GM12878 (cell line): ENCODE results near the gene RAB24. TPM values are rescaled to one million over a fixed set of nuclear protein-coding genes. Genes with fewer than 3 reads are reported as not detected.

Experiments
- ATAC-seq: fragments of 200-7000 bp; cut with Tn5 transposase; 3 replicates; pipeline ENCODE4 v1.9.1; 2020; ENCODE audit warnings: mild to moderate bottlenecking, moderate library complexity
- BruUV-seq: library from RNA; stranded (reverse); fragments of 400-500 nt; replicated peaks from 2 replicates; lab custom pipeline; 2021; lab: Mats Ljungman, UMichigan
- CTCF ChIA-PET: fragments of 300-600 bp; sonication (Branson Sonifier 250); formaldehyde crosslinking; extraction: SDS; loops from one replicate; lab custom pipeline; 2021; ENCODE audit warnings: inconsistent platforms; lab: Yijun Ruan, JAX
- POLR2A ChIA-PET: fragments of 350-600 bp; formaldehyde crosslinking; extraction: SDS; loops from one replicate; lab custom pipeline; 2021; ENCODE audit warnings: inconsistent platforms; lab: Charles Lee
- RAD21 ChIA-PET: fragments of 300-600 bp; sonication (Branson Sonifier 250); formaldehyde crosslinking; loops from one replicate; lab custom pipeline; 2023; ENCODE audit warnings: antibody characterized with exemption; ENCODE audit not compliant: unreplicated experiment; lab: Charles Lee
- SMC1A ChIA-PET: fragments of 300-600 bp; sonication (Branson Sonifier 250); formaldehyde crosslinking; loops from one replicate; lab custom pipeline; 2023; ENCODE audit not compliant: unreplicated experiment, uncharacterized antibody; lab: Charles Lee
- DNase-seq: peaks from one replicate; pipeline ENCODE4 v3.0.0-alpha.2; 2011; ENCODE audit warnings: low read depth, low spot score
- FAIRE-seq: peaks from 3 replicates; lab custom pipeline; 2011; peaks lifted over from hg19 to GRCh38; lab: Jason Lieb, UNC
- H2AFZ ChIP-seq: 2 replicates; pipeline ENCODE4 v1.6.0; 2011; ENCODE audit warnings: low read depth, low read length, control low read depth; ENCODE audit not compliant: control insufficient read depth
- H3K27ac ChIP-seq: 2 replicates; pipeline ENCODE4 v1.5.1; 2011; ENCODE audit warnings: control low read depth; ENCODE audit not compliant: control insufficient read depth, insufficient read depth
- H3K27me3 ChIP-seq, 2 experiments: replicated peaks in 1 of 2; 2 replicates each; pipeline versions ENCODE4 v1.6.0 to v1.6.1; 2011; ENCODE audit warnings: low read length in 1 of 2; ENCODE audit not compliant: control insufficient read depth in 2 of 2, insufficient read depth in 2 of 2
- H3K36me3 ChIP-seq, 2 experiments: 2 replicates each; pipeline ENCODE4 v1.5.1; 2011; ENCODE audit warnings: low read length in 1 of 2; ENCODE audit not compliant: control insufficient read depth in 2 of 2, insufficient read depth in 2 of 2
- H3K4me1 ChIP-seq: 2 replicates; pipeline ENCODE4 v1.6.1; 2011; ENCODE audit warnings: mild to moderate bottlenecking, low read length, moderate library complexity, mixed read lengths; ENCODE audit not compliant: control insufficient read depth, insufficient read depth
- H3K4me2 ChIP-seq: 2 replicates; pipeline ENCODE4 v1.6.0; 2011; ENCODE audit warnings: control low read depth; ENCODE audit not compliant: control insufficient read depth, insufficient read depth
- H3K4me3 ChIP-seq: fragments of 200-600 bp; sonication (generic); 2 replicates; pipeline ENCODE4 v1.5.1; 2016
- H3K79me2 ChIP-seq: 2 replicates; pipeline ENCODE4 v1.6.0; 2011; ENCODE audit warnings: low read length; ENCODE audit not compliant: control insufficient read depth, insufficient read depth
- H3K9ac ChIP-seq: 2 replicates; pipeline ENCODE4 v1.8.0; 2011; ENCODE audit warnings: low read length, control low read depth, mixed read lengths; ENCODE audit not compliant: control insufficient read depth, insufficient read depth
- H3K9me3 ChIP-seq: replicated peaks from 3 replicates; pipeline ENCODE4 v1.5.1; 2011; ENCODE audit warnings: mild to moderate bottlenecking, low read length; ENCODE audit not compliant: control insufficient read depth, insufficient read depth
- H4K20me1 ChIP-seq: 2 replicates; pipeline ENCODE4 v1.6.0; 2011; ENCODE audit not compliant: control insufficient read depth, insufficient read depth
- BACH1 ChIP-seq: fragments of 450-650 bp; IDR thresholded peaks from 2 replicates; pipeline ENCODE4 v1.6.1; 2017; ENCODE audit warnings: mild to moderate bottlenecking, borderline replicate concordance
- CBFB ChIP-seq: IDR thresholded peaks from 2 replicates; pipeline ENCODE4 v1.6.1; 2016; ENCODE audit warnings: antibody characterized with exemption, low read depth
- IKZF1 ChIP-seq: fragments of 450-650 bp; conservative IDR thresholded peaks from 2 replicates; pipeline ENCODE4 v1.6.1; 2017; ENCODE audit warnings: antibody characterized with exemption, mild to moderate bottlenecking
- IKZF2 ChIP-seq, 2 experiments: fragments of 450-650 bp; IDR thresholded peaks; 2 replicates each; pipeline ENCODE4 v1.6.1; 2017; ENCODE audit warnings: mild to moderate bottlenecking in 2 of 2, moderate library complexity in 2 of 2
- NBN ChIP-seq: fragments of 450-650 bp; IDR thresholded peaks from 2 replicates; pipeline ENCODE4 v1.6.1; 2016
- NFYB ChIP-seq: IDR thresholded peaks from 2 replicates; pipeline ENCODE4 v1.6.1; 2011; ENCODE audit warnings: low read depth, mild to moderate bottlenecking, low read length, improper control_type of control experiment, moderate library complexity; ENCODE audit not compliant: insufficient read depth
- PAX8 ChIP-seq: fragments of 450-650 bp; IDR thresholded peaks from 2 replicates; pipeline ENCODE4 v1.6.1; 2017; ENCODE audit warnings: mild to moderate bottlenecking, moderate library complexity
- POLR2A ChIP-seq: IDR thresholded peaks from 2 replicates; pipeline ENCODE4 v1.6.1; 2011; ENCODE audit warnings: low read depth, mild to moderate bottlenecking, low read length
- TBL1XR1 ChIP-seq: IDR thresholded peaks from 2 replicates; pipeline ENCODE4 v1.6.1; 2012; ENCODE audit warnings: low read depth, low read length, improper control_type of control experiment
- YY1 ChIP-seq: IDR thresholded peaks from 2 replicates; pipeline ENCODE4 v1.6.1; 2011; ENCODE audit warnings: low read depth, mild to moderate bottlenecking, low read length
- WGBS: methylation state at CpG from one replicate; pipeline ENCODE4 v1.1.6; 2016; ENCODE audit warnings: low lambda C conversion rate; ENCODE audit not compliant: insufficient replicate concordance, insufficient coverage; ENCODE audit errors: missing lambda C conversion rate; 5-methylcytosine and 5-hydroxymethylcytosine counted together
- in situ Hi-C: fragments of 300-500 bp; cut with MboI; formaldehyde crosslinking; loops from 9 replicates; pipeline ENCODE4 v1.14.3; 2018; ENCODE audit warnings: mixed read lengths
- intact Hi-C: fragments of 100-400 bp; cut with micrococcal nuclease; formaldehyde crosslinking; loops from one replicate; pipeline ENCODE4 v1.14.2; 2022; ENCODE audit not compliant: unreplicated experiment
- polyA plus RNA-seq, 11 experiments: library from polyadenylated mRNA; depleted of rRNA in 4 of 11; unstranded in 6 of 11; stranded (reverse) in 5 of 11; fragments of >200 nt; fragmentation: Nextera tagmentation in 4 of 11; fragmentation: Illumina TruSeq in 1 of 11; extraction: Ambion mirVana in 4 of 11; extraction: Trizol in 1 of 11; gene quantifications; 1 replicate in 1 of 11; 2 replicates in 10 of 11; pipeline versions ENCODE4 v1.2.1 to v1.2.3, GENCODE V29; 2011 to 2016; ENCODE audit warnings: inconsistent platforms in 2 of 11, missing spikeins in 2 of 11, low read depth in 1 of 11
- total RNA-seq, 4 experiments: library from RNA; depleted of rRNA in 3 of 4; stranded (reverse); fragments of >200 nt in 3 of 4; fragmentation: Illumina TruSeq in 1 of 4; extraction: Trizol in 1 of 4; gene quantifications; 2 replicates each; pipeline versions ENCODE4 v1.2.1 to v1.2.3, GENCODE V29; 2013 to 2021
- TF ChIP-seq, protein P1 (sequence below): fragments of 450-650 bp; IDR thresholded peaks from 2 replicates; pipeline ENCODE4 v1.6.1; 2017; ENCODE audit warnings: mild to moderate bottlenecking, moderate library complexity
- TF ChIP-seq, protein P2 (sequence below): IDR thresholded peaks from 2 replicates; pipeline ENCODE4 v1.6.1; 2012; ENCODE audit warnings: low read depth, low read length, improper control_type of control experiment

The RAB24 gene
- total and polyA plus RNA-seq, 10 of the 15 experiments (the other 5 are each of a cell fraction or from before 2014, with no cell fraction given): 8.0 to 44.4 (median 24.4) TPM

DNA sequence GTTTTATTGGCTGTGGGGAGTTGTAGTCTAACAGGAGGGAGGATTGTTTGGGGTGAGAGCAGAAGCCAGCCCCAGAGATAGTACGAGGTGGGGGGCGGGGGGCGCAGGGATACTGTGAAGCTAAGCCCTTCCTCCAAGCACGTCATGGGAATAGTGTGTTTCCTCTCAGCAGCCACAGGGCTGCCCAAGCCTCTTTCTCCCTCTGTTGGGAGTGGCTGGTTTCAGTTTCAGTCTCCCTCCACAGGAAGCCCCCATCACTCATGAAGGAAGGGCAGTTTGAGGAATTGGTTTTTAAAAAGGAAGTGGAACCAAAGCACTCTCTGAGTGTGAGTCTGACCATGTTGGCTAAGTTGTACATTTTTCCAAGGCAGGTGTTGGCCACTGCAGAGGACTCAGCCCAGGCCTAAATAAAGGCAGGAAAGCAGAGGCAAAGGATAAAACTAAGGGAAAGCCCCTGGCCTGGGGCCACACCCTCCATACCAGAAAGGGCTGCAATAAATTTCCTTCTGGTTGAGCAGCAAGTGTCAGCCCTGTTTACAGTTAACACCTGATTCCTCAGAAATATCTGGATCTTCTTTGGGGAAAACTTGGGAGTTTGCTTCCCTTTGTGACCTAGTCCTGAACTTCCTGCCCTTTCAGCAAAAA lies 3.2 kb downstream of the RAB24 start (continued):
- TF ChIP-seq, protein P1, sequence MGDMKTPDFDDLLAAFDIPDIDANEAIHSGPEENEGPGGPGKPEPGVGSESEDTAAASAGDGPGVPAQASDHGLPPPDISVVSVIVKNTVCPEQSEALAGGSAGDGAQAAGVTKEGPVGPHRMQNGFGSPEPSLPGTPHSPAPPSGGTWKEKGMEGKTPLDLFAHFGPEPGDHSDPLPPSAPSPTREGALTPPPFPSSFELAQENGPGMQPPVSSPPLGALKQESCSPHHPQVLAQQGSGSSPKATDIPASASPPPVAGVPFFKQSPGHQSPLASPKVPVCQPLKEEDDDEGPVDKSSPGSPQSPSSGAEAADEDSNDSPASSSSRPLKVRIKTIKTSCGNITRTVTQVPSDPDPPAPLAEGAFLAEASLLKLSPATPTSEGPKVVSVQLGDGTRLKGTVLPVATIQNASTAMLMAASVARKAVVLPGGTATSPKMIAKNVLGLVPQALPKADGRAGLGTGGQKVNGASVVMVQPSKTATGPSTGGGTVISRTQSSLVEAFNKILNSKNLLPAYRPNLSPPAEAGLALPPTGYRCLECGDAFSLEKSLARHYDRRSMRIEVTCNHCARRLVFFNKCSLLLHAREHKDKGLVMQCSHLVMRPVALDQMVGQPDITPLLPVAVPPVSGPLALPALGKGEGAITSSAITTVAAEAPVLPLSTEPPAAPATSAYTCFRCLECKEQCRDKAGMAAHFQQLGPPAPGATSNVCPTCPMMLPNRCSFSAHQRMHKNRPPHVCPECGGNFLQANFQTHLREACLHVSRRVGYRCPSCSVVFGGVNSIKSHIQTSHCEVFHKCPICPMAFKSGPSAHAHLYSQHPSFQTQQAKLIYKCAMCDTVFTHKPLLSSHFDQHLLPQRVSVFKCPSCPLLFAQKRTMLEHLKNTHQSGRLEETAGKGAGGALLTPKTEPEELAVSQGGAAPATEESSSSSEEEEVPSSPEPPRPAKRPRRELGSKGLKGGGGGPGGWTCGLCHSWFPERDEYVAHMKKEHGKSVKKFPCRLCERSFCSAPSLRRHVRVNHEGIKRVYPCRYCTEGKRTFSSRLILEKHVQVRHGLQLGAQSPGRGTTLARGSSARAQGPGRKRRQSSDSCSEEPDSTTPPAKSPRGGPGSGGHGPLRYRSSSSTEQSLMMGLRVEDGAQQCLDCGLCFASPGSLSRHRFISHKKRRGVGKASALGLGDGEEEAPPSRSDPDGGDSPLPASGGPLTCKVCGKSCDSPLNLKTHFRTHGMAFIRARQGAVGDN: peak; percentile 62; the same call in 1 of the 2 replicates
- TF ChIP-seq IKZF2 (IDR thresholded peaks at IDR 0.05): peak; percentile 99
- peak; percentile 97 for TF ChIP-seq IKZF1
- TF ChIP-seq, protein P2, sequence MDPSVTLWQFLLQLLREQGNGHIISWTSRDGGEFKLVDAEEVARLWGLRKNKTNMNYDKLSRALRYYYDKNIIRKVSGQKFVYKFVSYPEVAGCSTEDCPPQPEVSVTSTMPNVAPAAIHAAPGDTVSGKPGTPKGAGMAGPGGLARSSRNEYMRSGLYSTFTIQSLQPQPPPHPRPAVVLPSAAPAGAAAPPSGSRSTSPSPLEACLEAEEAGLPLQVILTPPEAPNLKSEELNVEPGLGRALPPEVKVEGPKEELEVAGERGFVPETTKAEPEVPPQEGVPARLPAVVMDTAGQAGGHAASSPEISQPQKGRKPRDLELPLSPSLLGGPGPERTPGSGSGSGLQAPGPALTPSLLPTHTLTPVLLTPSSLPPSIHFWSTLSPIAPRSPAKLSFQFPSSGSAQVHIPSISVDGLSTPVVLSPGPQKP: no peak
- TF ChIP-seq PAX8: no peak

GRCh38 chr5:177299697-177300096 lies 3.8 kb downstream of the RAB24 start:
- Histone ChIP-seq H3K27me3 (no peaks in the 10 kb centered on the region), H3K4me3 (no peak overlapping the region), H3K4me1 (peaks cover 44% of the 10 kb centered on the region), H2AFZ (no peak overlapping the region), H3K36me3 (peaks cover 10 to 13% of the 10 kb centered on the region in 2 experiments; a peak in 3 of 4 replicates), H3K9ac (no peak overlapping the region), H3K79me2 (peaks cover 31% of the 10 kb centered on the region), H4K20me1 (no peaks in the 10 kb centered on the region), H3K9me3 (no peaks in the 10 kb centered on the region), H3K4me2 (no peak overlapping the region), H3K27ac (peak overlapping the region; percentile 83)
- ChIA-PET SMC1A (interaction anchor here (1.0 to 1.1 kb wide), 2 partner anchors 11 to 187 kb away, joined by 3 read pairs; no protein-coding TSS in a partner anchor), CTCF (interaction anchor here (0.7 to 4.6 kb wide), 5 partner anchors 10 to 202 kb away, joined by 3 to 25 read pairs (median 5); no protein-coding TSS in a partner anchor), RAD21 (interaction anchor here (0.5 to 1.3 kb wide), 2 partner anchors 187 to 212 kb away, joined by 3 to 5 read pairs; no protein-coding TSS in a partner anchor), POLR2A (interaction anchor here (0.5 to 0.6 kb wide), 3 partner anchors 125 to 191 kb away, joined by 3 to 7 read pairs (median 5); no protein-coding TSS in a partner anchor)
- 56% methylated on average over 9 of the region's 9 CpGs for WGBS
- TF ChIP-seq BACH1 (no peak), POLR2A (peak; percentile 12; the same call in 1 of the 2 replicates), TBL1XR1 (no peak), NFYB (no peak), NBN (no peak), YY1 (no peak), CBFB (no peak)
- intact Hi-C loops (loop anchor here (5.0 to 10.0 kb wide), 3 partner anchors 162 to 295 kb away; partner anchors contain the start of gene TMED9), in situ Hi-C loops (loop anchor here (5.0 kb wide), 1 partner anchor 182 kb away; no protein-coding TSS in a partner anchor)
- FAIRE-seq (no peak), DNase-seq (no peak), ATAC-seq (no peak)
- no TSS peak for BruUV-seq
